Measurements from ENCODE around the gene PDLIM1.
"Not testable (repeated sequence)": the region's sequence is repeated elsewhere in the genome, so short reads cannot be mapped to it uniquely, and the experiment has no call there.

The PDLIM1 gene

GRCh38 chr10:95240096-95240495 is 50.7 kb downstream of the PDLIM1 start:
- DNase-seq (ENCODE audit: low read depth) = not testable (repeated sequence)

- peak; percentile 78 for DNase-seq (ENCODE audit: low read depth)
Observed at GRCh38 chr10:95237376-95238170, 53.2 kb downstream of the PDLIM1 start.

- DNase-seq (ENCODE audit: low read depth) = peak; percentile 87
Observed at GRCh38 chr10:95236068-95236903, 54.5 kb downstream of the PDLIM1 start.

GRCh38 chr10:95235676-95236067 is 55.1 kb downstream of the PDLIM1 start:
- no peak for DNase-seq (ENCODE audit: low read depth)

GRCh38 chr10:95234951-95235350 is 55.9 kb downstream of the PDLIM1 start:
- no peak for DNase-seq (ENCODE audit: low read depth)

GRCh38 chr10:95233377-95234034 is 57.3 kb downstream of the PDLIM1 start:
- peak; percentile 41 for DNase-seq (ENCODE audit: low read depth)

- not testable (repeated sequence) for DNase-seq (ENCODE audit: low read depth)
Observed at GRCh38 chr10:95230677-95231586, 59.9 kb downstream of the PDLIM1 start.

- DNase-seq (ENCODE audit: low read depth) = peak; percentile 99
Observed at GRCh38 chr10:95229724-95230627, 60.8 kb downstream of the PDLIM1 start.

- not testable (repeated sequence) for DNase-seq (ENCODE audit: low read depth)
Observed at GRCh38 chr10:95228934-95229723, 61.7 kb downstream of the PDLIM1 start.

GRCh38 chr10:95225136-95225535 is 65.7 kb downstream of the PDLIM1 start:
- DNase-seq (ENCODE audit: low read depth) = no peak

- DNase-seq (ENCODE audit: low read depth) = peak; percentile 75
Observed at GRCh38 chr10:95221124-95221523, 69.7 kb downstream of the PDLIM1 start.

GRCh38 chr10:95220539-95220938 is 70.3 kb downstream of the PDLIM1 start:
- no peak for DNase-seq (ENCODE audit: low read depth)

GRCh38 chr10:95217476-95217875 is 73.3 kb downstream of the PDLIM1 start:
- DNase-seq (ENCODE audit: low read depth) = peak; percentile 49

GRCh38 chr10:95214793-95215192 is 76.0 kb downstream of the PDLIM1 start:
- peak; percentile 85 for DNase-seq (ENCODE audit: low read depth)

- peak; percentile 20 for DNase-seq (ENCODE audit: low read depth)
Observed at GRCh38 chr10:95214369-95214768, 76.4 kb downstream of the PDLIM1 start.

- peak; percentile 48 for DNase-seq (ENCODE audit: low read depth)
Observed at GRCh38 chr10:95211606-95212279, 79.1 kb downstream of the PDLIM1 start.

- DNase-seq (ENCODE audit: low read depth) = no peak
Observed at GRCh38 chr10:95209509-95210127, 81.2 kb downstream of the PDLIM1 start.

- peak; percentile 69 for DNase-seq (ENCODE audit: low read depth)
Observed at GRCh38 chr10:95208702-95209391, 82.0 kb downstream of the PDLIM1 start.
